Cardiac fibroblast (primary cell): ENCODE data around the gene SPATC1L.
"Not testable (repeated sequence)": the region's sequence is repeated elsewhere in the genome, so short reads cannot be mapped to it uniquely, and the experiment has no call there.

Source experiments
- DNase-seq, 2 donors: peaks; one replicate each; pipeline versions ENCODE4 v3.0.0 to v3.0.0-alpha.2; 2010; ENCODE audit warnings: low read depth in 2 of 2
- H3K4me3 ChIP-seq, 2 donors: replicated peaks in 1 of 2; 1 replicate in 1 of 2; 2 replicates in 1 of 2; pipeline ENCODE4 v1.5.1; 2011; ENCODE audit warnings: low read depth in 2 of 2, low read length in 2 of 2, mild to moderate bottlenecking in 2 of 2, moderate library complexity in 1 of 2
- CTCF ChIP-seq: IDR thresholded peaks from one replicate; pipeline ENCODE4 v1.5.1; 2011; ENCODE audit warnings: low read depth, mild to moderate bottlenecking, low read length, inconsistent platforms

Gene SPATC1L

GRCh38 chr21:46205766-46206162, 21.5 kb upstream of the SPATC1L start:
- H3K4me3 ChIP-seq: no peak overlapping the region
- DNase-seq: no peak
- no peak for TF ChIP-seq CTCF

DNA sequence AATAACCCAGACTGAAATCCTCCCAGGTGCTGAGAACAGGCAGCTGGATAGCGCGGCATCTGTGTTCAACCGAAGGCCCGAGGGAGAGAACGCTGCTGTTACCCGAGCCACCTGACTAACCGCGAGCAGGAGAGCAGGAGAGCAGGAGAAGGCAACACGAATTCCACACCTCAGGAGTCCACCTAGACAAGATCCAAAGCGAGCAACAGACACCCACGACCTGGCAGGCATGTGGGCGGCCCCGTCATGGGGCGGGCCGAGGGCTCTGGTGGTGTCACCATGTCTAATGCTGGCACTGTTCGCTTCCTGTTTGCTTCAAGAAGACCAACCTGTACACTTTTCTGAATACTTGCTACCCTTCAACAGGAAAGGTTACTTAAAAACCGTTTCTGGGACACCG, 20.9 kb upstream of the SPATC1L start:
- DNase-seq: no peak
- TF ChIP-seq CTCF: no peak
- no peak overlapping the region for H3K4me3 ChIP-seq

DNA sequence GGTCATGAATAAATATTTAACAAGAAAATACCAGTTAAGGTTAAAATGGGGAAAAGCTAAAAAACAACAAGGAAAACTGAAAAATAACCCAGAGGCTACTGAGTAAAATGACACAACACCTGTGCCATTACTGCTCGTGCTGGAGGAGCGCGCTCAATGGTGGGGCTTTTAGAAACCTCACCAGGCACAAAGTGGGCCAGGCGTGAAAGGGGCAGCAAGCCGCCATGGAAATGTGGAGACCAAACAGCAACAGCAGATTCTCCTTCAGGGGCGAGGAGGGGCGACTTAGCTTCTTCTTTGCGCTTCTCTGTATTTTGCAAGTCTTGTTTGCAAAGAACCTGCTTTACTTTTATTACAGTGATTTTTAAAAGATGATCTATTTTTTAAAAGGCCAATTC, 18.9 kb upstream of the SPATC1L start:
- H3K4me3 ChIP-seq: no peak overlapping the region
- no peak for DNase-seq
- TF ChIP-seq CTCF: no peak

- TF ChIP-seq CTCF: no peak
- DNase-seq: peak in 1 of 2 donors; percentile 15
- H3K4me3 ChIP-seq: no peak overlapping the region
These were observed 18.4 kb upstream of the SPATC1L start for GRCh38 chr21:46202592-46203202.

GRCh38 chr21:46200877-46201803, 16.9 kb upstream of the SPATC1L start:
- H3K4me3 ChIP-seq, DNase-seq: not testable (repeated sequence)

- no peak for TF ChIP-seq CTCF
These were observed 15.4 kb upstream of the SPATC1L start for GRCh38 chr21:46199436-46200373.

GRCh38 chr21:46196733-46197132, 12.5 kb upstream of the SPATC1L start:
- H3K4me3 ChIP-seq: no peak overlapping the region
- TF ChIP-seq CTCF: no peak
- DNase-seq: no peak

More at GRCh38 chr21:46199436-46200373, 15.4 kb upstream of the SPATC1L start:
- DNase-seq: no peak
- H3K4me3 ChIP-seq: no peak overlapping the region
